IMR-90 (cell line): ENCODE data around the gene HLA-C. TPM values are rescaled to one million over a fixed set of nuclear protein-coding genes. Genes with fewer than 3 reads are reported as not detected.

ENCODE experiments used
- ATAC-seq: fragments of 200-7000 bp; cut with Tn5 transposase; 2 replicates; pipeline ENCODE4 v1.9.1; 2020; ENCODE audit warnings: low read depth, mild to moderate bottlenecking, moderate library complexity
- BruUV-seq: library from RNA; stranded (reverse); fragments of 400-500 nt; replicated peaks from 2 replicates; lab custom pipeline; 2021; lab: Mats Ljungman, UMichigan
- CTCF ChIA-PET: fragments of 300-600 bp; formaldehyde crosslinking; extraction: SDS; loops from one replicate; lab custom pipeline; 2021; ENCODE audit warnings: antibody characterized with exemption; lab: Yijun Ruan, JAX
- POLR2A ChIA-PET: fragments of 300-600 bp; sonication (Branson Sonifier 250); formaldehyde crosslinking; loops from one replicate; lab custom pipeline; 2022; ENCODE audit warnings: antibody characterized with exemption; ENCODE audit not compliant: unreplicated experiment; lab: Charles Lee
- DNase-seq: peaks from one replicate; pipeline ENCODE4 v3.0.0; 2013
- H2AFZ ChIP-seq: replicated peaks from 2 replicates; pipeline ENCODE3; 2013; ENCODE audit warnings: low read length, mild to moderate bottlenecking; ENCODE audit not compliant: poor library complexity
- H2AK5ac ChIP-seq: 2 replicates; pipeline ENCODE4 v1.6.1; 2013; ENCODE audit warnings: low read depth, low read length, inconsistent platforms
- H2AK9ac ChIP-seq: replicated peaks from 2 replicates; pipeline ENCODE3; 2013; ENCODE audit warnings: mild to moderate bottlenecking, low read depth, low read length, moderate library complexity; ENCODE audit not compliant: poor library complexity
- H2BK120ac ChIP-seq: 2 replicates; pipeline ENCODE4 v1.6.1; 2013; ENCODE audit warnings: low read depth, low read length, inconsistent platforms
- H2BK15ac ChIP-seq: 3 replicates; pipeline ENCODE4 v1.6.1; 2013; ENCODE audit warnings: low read depth, low read length, inconsistent platforms
- H2BK20ac ChIP-seq: 2 replicates; pipeline ENCODE4 v1.6.1; 2013; ENCODE audit warnings: low read depth, mild to moderate bottlenecking, inconsistent platforms, low read length, moderate library complexity
- H2BK5ac ChIP-seq: 2 replicates; pipeline ENCODE4 v1.6.1; 2013; ENCODE audit warnings: mild to moderate bottlenecking, low read depth, low read length, inconsistent platforms; ENCODE audit not compliant: poor library complexity, severe bottlenecking
- H3K14ac ChIP-seq: replicated peaks from 2 replicates; pipeline ENCODE4 v1.6.1; 2013; ENCODE audit warnings: low read depth, low read length, inconsistent platforms
- H3K18ac ChIP-seq: 2 replicates; pipeline ENCODE4 v1.6.1; 2013; ENCODE audit warnings: low read depth, low read length, control low read depth
- H3K23ac ChIP-seq: 2 replicates; pipeline ENCODE4 v1.6.1; 2013; ENCODE audit warnings: low read depth, low read length, inconsistent platforms
- H3K27ac ChIP-seq: 2 replicates; pipeline ENCODE4 v1.5.1; 2013; ENCODE audit warnings: mild to moderate bottlenecking, control low read depth, low read length; ENCODE audit not compliant: insufficient read depth
- H3K27me3 ChIP-seq: 2 replicates; pipeline ENCODE4 v1.6.1; 2013; ENCODE audit warnings: low read length; ENCODE audit not compliant: control insufficient read depth, insufficient read depth
- H3K36me3 ChIP-seq: 2 replicates; pipeline ENCODE4 v1.6.1; 2013; ENCODE audit warnings: low read length, mixed read lengths; ENCODE audit not compliant: control insufficient read depth, insufficient read depth
- H3K4ac ChIP-seq: 2 replicates; pipeline ENCODE4 v1.6.1; 2013; ENCODE audit warnings: low read depth, low read length, inconsistent platforms
- H3K4me1 ChIP-seq: 2 replicates; pipeline ENCODE4 v1.6.1; 2013; ENCODE audit warnings: low read length, mixed read lengths; ENCODE audit not compliant: control insufficient read depth, insufficient read depth
- H3K4me2 ChIP-seq: 2 replicates; pipeline ENCODE4 v1.6.1; 2013; ENCODE audit warnings: low read depth, mild to moderate bottlenecking, control low read depth, low read length, moderate library complexity
- H3K4me3 ChIP-seq: 2 replicates; pipeline ENCODE4 v1.5.1; 2013; ENCODE audit warnings: low read depth, mild to moderate bottlenecking, control low read depth, low read length, moderate library complexity; ENCODE audit not compliant: insufficient read depth
- H3K56ac ChIP-seq: 2 replicates; pipeline ENCODE4 v1.6.1; 2013; ENCODE audit warnings: low read length, inconsistent platforms; ENCODE audit not compliant: insufficient read depth; ENCODE audit errors: extremely low read depth
- H3K79me1 ChIP-seq, 2 experiments: 2 replicates each; pipeline ENCODE4 v1.6.1; 2013; ENCODE audit warnings: low read length in 2 of 2, inconsistent platforms in 1 of 2, low read depth in 1 of 2
- H3K9ac ChIP-seq: 2 replicates; pipeline ENCODE4 v1.6.1; 2013; ENCODE audit warnings: low read depth, low read length, control low read depth
- H3K9me1 ChIP-seq: 2 replicates; pipeline ENCODE4 v1.6.1; 2013; ENCODE audit warnings: low read length, inconsistent platforms; ENCODE audit not compliant: insufficient read depth
- H3K9me3 ChIP-seq: 2 replicates; pipeline ENCODE4 v1.6.1; 2013; ENCODE audit warnings: low read length; ENCODE audit not compliant: control insufficient read depth, insufficient read depth
- H4K20me1 ChIP-seq: 2 replicates; pipeline ENCODE4 v1.6.1; 2013; ENCODE audit warnings: low read length, inconsistent platforms; ENCODE audit not compliant: insufficient read depth
- H4K5ac ChIP-seq: 2 replicates; pipeline ENCODE4 v1.6.1; 2013; ENCODE audit warnings: mild to moderate bottlenecking, low read depth, low read length, control low read depth
- H4K8ac ChIP-seq, 2 experiments: 2 replicates each; pipeline ENCODE4 v1.6.1; 2013; ENCODE audit warnings: low read depth in 2 of 2, low read length in 2 of 2, control low read depth in 1 of 2, inconsistent platforms in 1 of 2
- H4K91ac ChIP-seq: 2 replicates; pipeline ENCODE4 v1.6.1; 2013; ENCODE audit warnings: low read depth, low read length, inconsistent platforms; ENCODE audit not compliant: insufficient read depth
- BHLHE40 ChIP-seq: fragments of 150-350 bp; IDR thresholded peaks from 2 replicates; pipeline ENCODE4 v1.6.1; 2016; ENCODE audit warnings: mild to moderate bottlenecking, low read depth, low read length
- CEBPB ChIP-seq: IDR thresholded peaks from 2 replicates; pipeline ENCODE4 v1.6.1; 2012; ENCODE audit warnings: low read depth, low read length, improper control_type of control experiment
- CHD1 ChIP-seq: IDR thresholded peaks from 2 replicates; pipeline ENCODE4 v1.6.1; 2012; ENCODE audit warnings: low read depth, low read length, improper control_type of control experiment
- FOS ChIP-seq: fragments of 150-350 bp; IDR thresholded peaks from 2 replicates; pipeline ENCODE4 v1.6.1; 2016; ENCODE audit warnings: low read depth, low read length
- MAFK ChIP-seq: IDR thresholded peaks from 2 replicates; pipeline ENCODE4 v1.6.1; 2012; ENCODE audit warnings: low read depth, low read length, improper control_type of control experiment
- MAZ ChIP-seq: IDR thresholded peaks from 2 replicates; pipeline ENCODE4 v1.6.1; 2012; ENCODE audit warnings: low read depth, mild to moderate bottlenecking, low read length, improper control_type of control experiment, moderate library complexity, borderline replicate concordance
- MXI1 ChIP-seq: IDR thresholded peaks from 2 replicates; pipeline ENCODE4 v1.6.1; 2012; ENCODE audit warnings: low read depth, mild to moderate bottlenecking, low read length, moderate library complexity, borderline replicate concordance
- NFE2L2 ChIP-seq: fragments of 150-350 bp; IDR thresholded peaks from 2 replicates; pipeline ENCODE4 v1.6.1; 2016; ENCODE audit warnings: low read depth, mild to moderate bottlenecking, low read length
- POLR2A ChIP-seq: IDR thresholded peaks from 2 replicates; pipeline ENCODE4 v1.6.1; 2012; ENCODE audit warnings: mild to moderate bottlenecking, low read depth, low read length
- RAD21 ChIP-seq: IDR thresholded peaks from 2 replicates; pipeline ENCODE4 v1.6.1; 2012; ENCODE audit warnings: low read length, improper control_type of control experiment
- RCOR1 ChIP-seq: IDR thresholded peaks from 2 replicates; pipeline ENCODE4 v1.6.1; 2012; ENCODE audit warnings: mild to moderate bottlenecking, low read length, improper control_type of control experiment; ENCODE audit not compliant: insufficient replicate concordance
- RFX5 ChIP-seq: IDR thresholded peaks from 2 replicates; pipeline ENCODE4 v1.8.0; 2012; ENCODE audit warnings: low read depth, mild to moderate bottlenecking, low read length, moderate library complexity
- SMC3 ChIP-seq: fragments of 150-350 bp; IDR thresholded peaks from 2 replicates; pipeline ENCODE4 v1.6.1; 2016; ENCODE audit warnings: low read depth, mild to moderate bottlenecking, antibody characterized with exemption, low read length, moderate library complexity
- WGBS, 2 experiments: methylation state at CpG; one replicate each; pipeline versions ENCODE4 v1.1.5 to v1.1.7; 2013; ENCODE audit warnings: missing lambda C conversion rate in 2 of 2; ENCODE audit not compliant: insufficient read length in 1 of 2; ENCODE audit errors: extremely low coverage in 2 of 2; 5-methylcytosine and 5-hydroxymethylcytosine counted together
- dilution Hi-C: fragments of 300-500 bp; cut with HindIII; formaldehyde crosslinking; loops from one replicate; pipeline ENCODE4 v1.14.3; 2018; ENCODE audit warnings: low sequenced_read_pairs; ENCODE audit not compliant: unreplicated experiment
- in situ Hi-C: fragments of 300-500 bp; cut with MboI; formaldehyde crosslinking; loops from 3 replicates; pipeline ENCODE4 v1.14.3; 2019; ENCODE audit warnings: low sequenced_read_pairs, inconsistent platforms, mixed read lengths
- intact Hi-C: fragments of 100-400 bp; cut with micrococcal nuclease; formaldehyde crosslinking; loops from 2 replicates; pipeline ENCODE4 v1.10.0; 2022
- polyA plus RNA-seq, 3 experiments: library from polyadenylated mRNA; depleted of rRNA; stranded (reverse); fragments of >200 nt; gene quantifications; 2 replicates each; pipeline ENCODE4 v1.2.3, GENCODE V29; 2012; ENCODE audit warnings: low replicate concordance in 1 of 3
- total RNA-seq: library from RNA; depleted of rRNA; stranded (reverse); fragments of >200 nt; gene quantifications from 2 replicates; pipeline ENCODE4 v1.2.3, GENCODE V29; 2012
- TF ChIP-seq, protein P1 (sequence below): fragments of 150-350 bp; IDR thresholded peaks from 2 replicates; pipeline ENCODE4 v1.6.1; 2016; ENCODE audit warnings: low read depth, mild to moderate bottlenecking, low read length, moderate library complexity, borderline replicate concordance
- TF ChIP-seq, protein P2 (sequence below): conservative IDR thresholded peaks from 2 replicates; pipeline ENCODE4 v1.5.1; 2012; ENCODE audit warnings: mild to moderate bottlenecking, low read depth, low read length, improper control_type of control experiment
- TF ChIP-seq, protein P3 (sequence below): fragments of 150-350 bp; IDR thresholded peaks from 2 replicates; pipeline ENCODE4 v1.6.1; 2017; ENCODE audit warnings: mild to moderate bottlenecking, antibody characterized with exemption, low read length, low read depth

HLA-C gene
- total and polyA plus RNA-seq, 2 of the 4 experiments (the other 2 are of a cell fraction): 8.8 to 87.3 TPM

DNA sequence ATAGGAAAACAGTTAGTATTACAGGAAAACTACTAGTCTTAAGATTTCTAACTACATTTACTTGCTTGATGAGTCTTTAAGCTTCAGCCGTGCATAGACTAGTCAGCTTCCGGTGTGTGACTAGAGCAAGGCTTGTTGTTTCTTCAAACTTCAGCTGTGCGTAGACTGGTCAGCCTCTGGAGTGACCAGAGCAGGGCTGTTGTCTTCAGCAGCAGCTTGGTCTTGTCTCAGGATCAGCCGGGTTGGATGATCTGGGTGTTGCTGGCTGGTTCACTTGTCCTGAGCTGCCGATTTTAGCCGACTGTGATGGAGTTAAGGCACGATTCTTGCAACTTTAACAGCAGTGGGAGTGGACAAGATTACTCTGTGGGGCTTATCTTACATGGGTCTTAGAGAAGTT, 44.7 kb downstream of the HLA-C start:
- no peak overlapping the region for H2AK5ac ChIP-seq
- H2BK15ac ChIP-seq: no peak overlapping the region
- H3K9me3 ChIP-seq: no peaks in the 10 kb centered on the region
- no peak overlapping the region for H3K18ac ChIP-seq
- no peak overlapping the region for H4K8ac ChIP-seq
- TF ChIP-seq MXI1 (no peak), RFX5 (no peak), RCOR1 (no peak), BHLHE40 (no peak), SMC3 (no peak), CEBPB (no peak), MAFK (no peak), FOS (no peak), NFE2L2 (no peak), MAZ (no peak), RAD21 (no peak), POLR2A (no peak), CHD1 (no peak)
- TF ChIP-seq, protein P1, sequence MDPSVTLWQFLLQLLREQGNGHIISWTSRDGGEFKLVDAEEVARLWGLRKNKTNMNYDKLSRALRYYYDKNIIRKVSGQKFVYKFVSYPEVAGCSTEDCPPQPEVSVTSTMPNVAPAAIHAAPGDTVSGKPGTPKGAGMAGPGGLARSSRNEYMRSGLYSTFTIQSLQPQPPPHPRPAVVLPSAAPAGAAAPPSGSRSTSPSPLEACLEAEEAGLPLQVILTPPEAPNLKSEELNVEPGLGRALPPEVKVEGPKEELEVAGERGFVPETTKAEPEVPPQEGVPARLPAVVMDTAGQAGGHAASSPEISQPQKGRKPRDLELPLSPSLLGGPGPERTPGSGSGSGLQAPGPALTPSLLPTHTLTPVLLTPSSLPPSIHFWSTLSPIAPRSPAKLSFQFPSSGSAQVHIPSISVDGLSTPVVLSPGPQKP: no peak
- TF ChIP-seq, protein P2, sequence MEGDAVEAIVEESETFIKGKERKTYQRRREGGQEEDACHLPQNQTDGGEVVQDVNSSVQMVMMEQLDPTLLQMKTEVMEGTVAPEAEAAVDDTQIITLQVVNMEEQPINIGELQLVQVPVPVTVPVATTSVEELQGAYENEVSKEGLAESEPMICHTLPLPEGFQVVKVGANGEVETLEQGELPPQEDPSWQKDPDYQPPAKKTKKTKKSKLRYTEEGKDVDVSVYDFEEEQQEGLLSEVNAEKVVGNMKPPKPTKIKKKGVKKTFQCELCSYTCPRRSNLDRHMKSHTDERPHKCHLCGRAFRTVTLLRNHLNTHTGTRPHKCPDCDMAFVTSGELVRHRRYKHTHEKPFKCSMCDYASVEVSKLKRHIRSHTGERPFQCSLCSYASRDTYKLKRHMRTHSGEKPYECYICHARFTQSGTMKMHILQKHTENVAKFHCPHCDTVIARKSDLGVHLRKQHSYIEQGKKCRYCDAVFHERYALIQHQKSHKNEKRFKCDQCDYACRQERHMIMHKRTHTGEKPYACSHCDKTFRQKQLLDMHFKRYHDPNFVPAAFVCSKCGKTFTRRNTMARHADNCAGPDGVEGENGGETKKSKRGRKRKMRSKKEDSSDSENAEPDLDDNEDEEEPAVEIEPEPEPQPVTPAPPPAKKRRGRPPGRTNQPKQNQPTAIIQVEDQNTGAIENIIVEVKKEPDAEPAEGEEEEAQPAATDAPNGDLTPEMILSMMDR: no peak
- TF ChIP-seq, protein P3, sequence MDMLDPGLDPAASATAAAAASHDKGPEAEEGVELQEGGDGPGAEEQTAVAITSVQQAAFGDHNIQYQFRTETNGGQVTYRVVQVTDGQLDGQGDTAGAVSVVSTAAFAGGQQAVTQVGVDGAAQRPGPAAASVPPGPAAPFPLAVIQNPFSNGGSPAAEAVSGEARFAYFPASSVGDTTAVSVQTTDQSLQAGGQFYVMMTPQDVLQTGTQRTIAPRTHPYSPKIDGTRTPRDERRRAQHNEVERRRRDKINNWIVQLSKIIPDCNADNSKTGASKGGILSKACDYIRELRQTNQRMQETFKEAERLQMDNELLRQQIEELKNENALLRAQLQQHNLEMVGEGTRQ: no peak
- no peak overlapping the region for H3K4me2 ChIP-seq
- no peak overlapping the region for H2BK20ac ChIP-seq
- H4K91ac ChIP-seq: no peak overlapping the region
- H2BK120ac ChIP-seq: no peak overlapping the region
- no peaks in the 10 kb centered on the region for H3K36me3 ChIP-seq
- H3K4ac ChIP-seq: no peak overlapping the region
- H3K9me1 ChIP-seq: no peaks in the 10 kb centered on the region
- dilution Hi-C loops (no loop called here), intact Hi-C loops (no loop called here), in situ Hi-C loops (no loop called here)
- H4K5ac ChIP-seq: no peak overlapping the region
- no peak overlapping the region for H3K4me3 ChIP-seq
- H3K9ac ChIP-seq: no peak overlapping the region
- DNase-seq (peak; percentile 19), ATAC-seq (no peak)
- ChIA-PET CTCF (no interaction called here), POLR2A (no interaction called here)
- no peak overlapping the region for H3K23ac ChIP-seq
- no peak overlapping the region for H3K56ac ChIP-seq
- no TSS peak for BruUV-seq
- H2BK5ac ChIP-seq: no peak overlapping the region
- H4K20me1 ChIP-seq: no peaks in the 10 kb centered on the region
- 81% methylated on average over 3 of the region's 7 CpGs; no CpG with 5 or more reads in 1 of the 2 experiments for WGBS, 2 experiments
- H3K79me1 ChIP-seq: no peaks in the 10 kb centered on the region
- H3K27ac ChIP-seq: no peak overlapping the region
- no peak overlapping the region for H2AFZ ChIP-seq
- no peak overlapping the region for H2AK9ac ChIP-seq
- H3K4me1 ChIP-seq: no peaks in the 10 kb centered on the region
- H3K14ac ChIP-seq: no peak overlapping the region
- peaks cover 26% of the 10 kb centered on the region for H3K27me3 ChIP-seq
